ENCODE data around the gene LMO4. TPM values are rescaled to one million over a fixed set of nuclear protein-coding genes. Genes with fewer than 3 reads are reported as not detected.

The LMO4 gene
- total and polyA plus RNA-seq, 2 of the 13 experiments (the other 11 are each of a cell fraction or from before 2014, with no cell fraction given), result 19.3 to 49.9 TPM

DNA sequence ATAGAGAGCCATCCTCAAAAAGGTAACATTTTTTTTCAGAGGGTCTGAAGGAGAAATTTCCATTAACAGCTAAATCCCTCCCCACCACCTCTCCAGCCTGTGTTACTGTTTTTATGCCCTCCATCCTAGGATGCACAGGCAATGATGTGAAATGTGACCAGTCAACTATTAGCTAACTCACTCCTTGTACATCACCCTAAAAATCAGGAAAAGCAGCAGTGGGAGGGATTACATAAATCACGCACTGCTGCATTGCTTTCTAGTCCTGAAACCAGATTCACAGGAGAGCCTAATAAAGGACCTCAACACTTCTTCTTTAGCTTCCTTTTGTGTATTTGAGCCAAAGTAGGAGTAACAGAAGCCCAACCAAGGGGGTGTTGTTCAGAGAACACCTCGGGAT is 66.3 kb downstream of the LMO4 start (continued):
- TF ChIP-seq ZNF275 (CRISPR knock-in tag; IDR thresholded peaks at IDR 0.05; ENCODE audit: borderline replicate concordance) (no peak), ZSCAN12 (CRISPR knock-in tag; IDR thresholded peaks at IDR 0.05) (no peak), NFKB2 (CRISPR knock-in tag; IDR thresholded peaks at IDR 0.05; ENCODE audit: borderline replicate concordance) (no peak), SP140L (CRISPR knock-in tag; IDR thresholded peaks at IDR 0.05; ENCODE audit: borderline replicate concordance) (no peak), ZNF234 (CRISPR knock-in tag; conservative IDR thresholded peaks at IDR 0.05) (no peak), ZNF563 (CRISPR knock-in tag; IDR thresholded peaks at IDR 0.05) (no peak), PTBP1 (IDR thresholded peaks at IDR 0.05; ENCODE audit: low read depth, low read length, poor library complexity, severe bottlenecking) (no peak), MED13 (CRISPR knock-in tag; IDR thresholded peaks at IDR 0.05) (no peak)
- TF ChIP-seq, protein P1, sequence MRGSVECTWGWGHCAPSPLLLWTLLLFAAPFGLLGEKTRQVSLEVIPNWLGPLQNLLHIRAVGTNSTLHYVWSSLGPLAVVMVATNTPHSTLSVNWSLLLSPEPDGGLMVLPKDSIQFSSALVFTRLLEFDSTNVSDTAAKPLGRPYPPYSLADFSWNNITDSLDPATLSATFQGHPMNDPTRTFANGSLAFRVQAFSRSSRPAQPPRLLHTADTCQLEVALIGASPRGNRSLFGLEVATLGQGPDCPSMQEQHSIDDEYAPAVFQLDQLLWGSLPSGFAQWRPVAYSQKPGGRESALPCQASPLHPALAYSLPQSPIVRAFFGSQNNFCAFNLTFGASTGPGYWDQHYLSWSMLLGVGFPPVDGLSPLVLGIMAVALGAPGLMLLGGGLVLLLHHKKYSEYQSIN (CRISPR knock-in tag; IDR thresholded peaks at IDR 0.05; ENCODE audit: borderline replicate concordance), result no peak
- TF ChIP-seq, protein P2, sequence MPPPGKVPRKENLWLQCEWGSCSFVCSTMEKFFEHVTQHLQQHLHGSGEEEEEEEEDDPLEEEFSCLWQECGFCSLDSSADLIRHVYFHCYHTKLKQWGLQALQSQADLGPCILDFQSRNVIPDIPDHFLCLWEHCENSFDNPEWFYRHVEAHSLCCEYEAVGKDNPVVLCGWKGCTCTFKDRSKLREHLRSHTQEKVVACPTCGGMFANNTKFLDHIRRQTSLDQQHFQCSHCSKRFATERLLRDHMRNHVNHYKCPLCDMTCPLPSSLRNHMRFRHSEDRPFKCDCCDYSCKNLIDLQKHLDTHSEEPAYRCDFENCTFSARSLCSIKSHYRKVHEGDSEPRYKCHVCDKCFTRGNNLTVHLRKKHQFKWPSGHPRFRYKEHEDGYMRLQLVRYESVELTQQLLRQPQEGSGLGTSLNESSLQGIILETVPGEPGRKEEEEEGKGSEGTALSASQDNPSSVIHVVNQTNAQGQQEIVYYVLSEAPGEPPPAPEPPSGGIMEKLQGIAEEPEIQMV (CRISPR knock-in tag; IDR thresholded peaks at IDR 0.05; ENCODE audit: low read depth), result no peak
